ENCODE data around the gene ZIM2. TPM values are rescaled to one million over a fixed set of nuclear protein-coding genes. Genes with fewer than 3 reads are reported as not detected.

The ZIM2 gene
- total and polyA plus RNA-seq, 2 experiments from 2014 or later, result not detected

DNA sequence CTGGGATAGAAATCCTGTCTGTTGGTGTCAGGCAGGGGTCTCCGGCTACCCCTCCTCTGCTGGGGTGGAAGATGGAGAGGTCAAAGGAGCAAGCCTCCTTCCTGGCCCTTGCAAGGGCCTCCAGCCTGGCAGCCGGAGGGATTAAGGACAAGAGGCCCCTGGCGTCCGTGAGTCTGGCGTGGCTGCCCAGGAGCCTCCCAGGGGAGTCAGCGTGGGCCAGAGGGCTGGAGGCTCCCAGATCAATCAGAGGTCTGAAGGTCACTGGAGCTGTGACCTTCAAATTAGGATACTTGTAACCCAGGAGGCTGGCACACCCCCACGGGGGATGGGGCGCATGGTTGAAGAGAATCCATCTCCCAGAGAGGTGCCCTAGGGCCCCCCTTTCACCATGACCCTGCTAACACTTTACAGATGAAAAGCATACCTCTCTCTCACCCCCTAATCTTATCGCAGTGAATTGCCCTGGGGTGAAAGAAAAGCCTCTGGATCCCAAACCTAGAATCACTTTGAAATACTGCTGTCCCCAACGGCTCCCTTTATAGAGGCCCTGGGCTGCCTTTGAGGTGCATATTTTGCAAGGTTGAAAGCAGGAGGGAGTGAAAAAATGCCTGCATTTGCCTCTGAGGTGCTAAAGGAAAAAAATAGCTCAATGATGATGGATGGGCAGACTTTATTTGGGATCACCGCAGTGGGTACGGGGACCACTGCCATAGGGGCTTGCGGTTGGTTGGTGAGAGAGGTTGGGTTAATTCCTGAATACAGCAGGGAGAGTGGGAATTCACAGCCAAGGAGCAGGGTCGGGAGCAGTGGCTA lies 44.9 kb upstream of the ZIM2 start:
- no peak overlapping the region for H3K27ac Mint-ChIP-seq
- H3K27me3 Mint-ChIP-seq (ENCODE audit: insufficient read depth, low read depth, poor library complexity), result peaks cover 8% of the 10 kb centered on the region
- Histone ChIP-seq H2AFZ (no peak overlapping the region), H3K27me3 (ENCODE audit: insufficient read depth) (no peaks in the 10 kb centered on the region), H3K27ac (ENCODE audit: low read depth) (no peak overlapping the region), H3K79me2 (replicated peaks; ENCODE audit: insufficient read depth) (no peaks in the 10 kb centered on the region), H3K4me2 (no peak overlapping the region), H3K4me3 (no peak overlapping the region), H3F3A (replicated peaks; ENCODE audit: low read depth) (no peaks in the 10 kb centered on the region), H3K4me1 (ENCODE audit: insufficient read depth) (no peaks in the 10 kb centered on the region), H3K9me2 (ENCODE audit: insufficient read depth) (no peaks in the 10 kb centered on the region), H3K36me3 (ENCODE audit: insufficient read depth) (peaks cover 18% of the 10 kb centered on the region; the same call in 1 of the 2 replicates), H4K20me1 (replicated peaks; ENCODE audit: insufficient read depth) (no peaks in the 10 kb centered on the region)
- ATAC-seq (no peak), DNase-seq (ENCODE audit: low spot score) (no peak)
- no peaks in the 10 kb centered on the region for H3K4me1 Mint-ChIP-seq
- peaks cover 45% of the 10 kb centered on the region for H3K36me3 Mint-ChIP-seq (ENCODE audit: low read depth)
- no peak overlapping the region for H3K4me3 Mint-ChIP-seq
- H3K9me3 Mint-ChIP-seq, result peaks cover 96% of the 10 kb centered on the region
- TF ChIP-seq, protein P1, sequence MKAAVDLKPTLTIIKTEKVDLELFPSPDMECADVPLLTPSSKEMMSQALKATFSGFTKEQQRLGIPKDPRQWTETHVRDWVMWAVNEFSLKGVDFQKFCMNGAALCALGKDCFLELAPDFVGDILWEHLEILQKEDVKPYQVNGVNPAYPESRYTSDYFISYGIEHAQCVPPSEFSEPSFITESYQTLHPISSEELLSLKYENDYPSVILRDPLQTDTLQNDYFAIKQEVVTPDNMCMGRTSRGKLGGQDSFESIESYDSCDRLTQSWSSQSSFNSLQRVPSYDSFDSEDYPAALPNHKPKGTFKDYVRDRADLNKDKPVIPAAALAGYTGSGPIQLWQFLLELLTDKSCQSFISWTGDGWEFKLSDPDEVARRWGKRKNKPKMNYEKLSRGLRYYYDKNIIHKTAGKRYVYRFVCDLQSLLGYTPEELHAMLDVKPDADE (IDR thresholded peaks at IDR 0.05), result no peak
- TF ChIP-seq POLR2AphosphoS5 (IDR thresholded peaks at IDR 0.05; ENCODE audit: low read depth), result no peak
- TF ChIP-seq ZNF114 (CRISPR knock-in tag; IDR thresholded peaks at IDR 0.05), result no peak
- TF ChIP-seq ZNF331 (CRISPR knock-in tag; IDR thresholded peaks at IDR 0.05; ENCODE audit: low read depth), result no peak
- no peak for TF ChIP-seq JUNB (IDR thresholded peaks at IDR 0.05; ENCODE audit: unreplicated experiment)
- TF ChIP-seq, protein P2, sequence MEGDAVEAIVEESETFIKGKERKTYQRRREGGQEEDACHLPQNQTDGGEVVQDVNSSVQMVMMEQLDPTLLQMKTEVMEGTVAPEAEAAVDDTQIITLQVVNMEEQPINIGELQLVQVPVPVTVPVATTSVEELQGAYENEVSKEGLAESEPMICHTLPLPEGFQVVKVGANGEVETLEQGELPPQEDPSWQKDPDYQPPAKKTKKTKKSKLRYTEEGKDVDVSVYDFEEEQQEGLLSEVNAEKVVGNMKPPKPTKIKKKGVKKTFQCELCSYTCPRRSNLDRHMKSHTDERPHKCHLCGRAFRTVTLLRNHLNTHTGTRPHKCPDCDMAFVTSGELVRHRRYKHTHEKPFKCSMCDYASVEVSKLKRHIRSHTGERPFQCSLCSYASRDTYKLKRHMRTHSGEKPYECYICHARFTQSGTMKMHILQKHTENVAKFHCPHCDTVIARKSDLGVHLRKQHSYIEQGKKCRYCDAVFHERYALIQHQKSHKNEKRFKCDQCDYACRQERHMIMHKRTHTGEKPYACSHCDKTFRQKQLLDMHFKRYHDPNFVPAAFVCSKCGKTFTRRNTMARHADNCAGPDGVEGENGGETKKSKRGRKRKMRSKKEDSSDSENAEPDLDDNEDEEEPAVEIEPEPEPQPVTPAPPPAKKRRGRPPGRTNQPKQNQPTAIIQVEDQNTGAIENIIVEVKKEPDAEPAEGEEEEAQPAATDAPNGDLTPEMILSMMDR (conservative IDR thresholded peaks at IDR 0.05; ENCODE audit: low read depth in 2 of 2), result no peak
- TF ChIP-seq EZH2 (IDR thresholded peaks at IDR 0.05; ENCODE audit: low read depth, unreplicated experiment), result no peak
- TF ChIP-seq STAT1 (IDR thresholded peaks at IDR 0.05; ENCODE audit: unreplicated experiment), result no peak
- TF ChIP-seq, protein P3, sequence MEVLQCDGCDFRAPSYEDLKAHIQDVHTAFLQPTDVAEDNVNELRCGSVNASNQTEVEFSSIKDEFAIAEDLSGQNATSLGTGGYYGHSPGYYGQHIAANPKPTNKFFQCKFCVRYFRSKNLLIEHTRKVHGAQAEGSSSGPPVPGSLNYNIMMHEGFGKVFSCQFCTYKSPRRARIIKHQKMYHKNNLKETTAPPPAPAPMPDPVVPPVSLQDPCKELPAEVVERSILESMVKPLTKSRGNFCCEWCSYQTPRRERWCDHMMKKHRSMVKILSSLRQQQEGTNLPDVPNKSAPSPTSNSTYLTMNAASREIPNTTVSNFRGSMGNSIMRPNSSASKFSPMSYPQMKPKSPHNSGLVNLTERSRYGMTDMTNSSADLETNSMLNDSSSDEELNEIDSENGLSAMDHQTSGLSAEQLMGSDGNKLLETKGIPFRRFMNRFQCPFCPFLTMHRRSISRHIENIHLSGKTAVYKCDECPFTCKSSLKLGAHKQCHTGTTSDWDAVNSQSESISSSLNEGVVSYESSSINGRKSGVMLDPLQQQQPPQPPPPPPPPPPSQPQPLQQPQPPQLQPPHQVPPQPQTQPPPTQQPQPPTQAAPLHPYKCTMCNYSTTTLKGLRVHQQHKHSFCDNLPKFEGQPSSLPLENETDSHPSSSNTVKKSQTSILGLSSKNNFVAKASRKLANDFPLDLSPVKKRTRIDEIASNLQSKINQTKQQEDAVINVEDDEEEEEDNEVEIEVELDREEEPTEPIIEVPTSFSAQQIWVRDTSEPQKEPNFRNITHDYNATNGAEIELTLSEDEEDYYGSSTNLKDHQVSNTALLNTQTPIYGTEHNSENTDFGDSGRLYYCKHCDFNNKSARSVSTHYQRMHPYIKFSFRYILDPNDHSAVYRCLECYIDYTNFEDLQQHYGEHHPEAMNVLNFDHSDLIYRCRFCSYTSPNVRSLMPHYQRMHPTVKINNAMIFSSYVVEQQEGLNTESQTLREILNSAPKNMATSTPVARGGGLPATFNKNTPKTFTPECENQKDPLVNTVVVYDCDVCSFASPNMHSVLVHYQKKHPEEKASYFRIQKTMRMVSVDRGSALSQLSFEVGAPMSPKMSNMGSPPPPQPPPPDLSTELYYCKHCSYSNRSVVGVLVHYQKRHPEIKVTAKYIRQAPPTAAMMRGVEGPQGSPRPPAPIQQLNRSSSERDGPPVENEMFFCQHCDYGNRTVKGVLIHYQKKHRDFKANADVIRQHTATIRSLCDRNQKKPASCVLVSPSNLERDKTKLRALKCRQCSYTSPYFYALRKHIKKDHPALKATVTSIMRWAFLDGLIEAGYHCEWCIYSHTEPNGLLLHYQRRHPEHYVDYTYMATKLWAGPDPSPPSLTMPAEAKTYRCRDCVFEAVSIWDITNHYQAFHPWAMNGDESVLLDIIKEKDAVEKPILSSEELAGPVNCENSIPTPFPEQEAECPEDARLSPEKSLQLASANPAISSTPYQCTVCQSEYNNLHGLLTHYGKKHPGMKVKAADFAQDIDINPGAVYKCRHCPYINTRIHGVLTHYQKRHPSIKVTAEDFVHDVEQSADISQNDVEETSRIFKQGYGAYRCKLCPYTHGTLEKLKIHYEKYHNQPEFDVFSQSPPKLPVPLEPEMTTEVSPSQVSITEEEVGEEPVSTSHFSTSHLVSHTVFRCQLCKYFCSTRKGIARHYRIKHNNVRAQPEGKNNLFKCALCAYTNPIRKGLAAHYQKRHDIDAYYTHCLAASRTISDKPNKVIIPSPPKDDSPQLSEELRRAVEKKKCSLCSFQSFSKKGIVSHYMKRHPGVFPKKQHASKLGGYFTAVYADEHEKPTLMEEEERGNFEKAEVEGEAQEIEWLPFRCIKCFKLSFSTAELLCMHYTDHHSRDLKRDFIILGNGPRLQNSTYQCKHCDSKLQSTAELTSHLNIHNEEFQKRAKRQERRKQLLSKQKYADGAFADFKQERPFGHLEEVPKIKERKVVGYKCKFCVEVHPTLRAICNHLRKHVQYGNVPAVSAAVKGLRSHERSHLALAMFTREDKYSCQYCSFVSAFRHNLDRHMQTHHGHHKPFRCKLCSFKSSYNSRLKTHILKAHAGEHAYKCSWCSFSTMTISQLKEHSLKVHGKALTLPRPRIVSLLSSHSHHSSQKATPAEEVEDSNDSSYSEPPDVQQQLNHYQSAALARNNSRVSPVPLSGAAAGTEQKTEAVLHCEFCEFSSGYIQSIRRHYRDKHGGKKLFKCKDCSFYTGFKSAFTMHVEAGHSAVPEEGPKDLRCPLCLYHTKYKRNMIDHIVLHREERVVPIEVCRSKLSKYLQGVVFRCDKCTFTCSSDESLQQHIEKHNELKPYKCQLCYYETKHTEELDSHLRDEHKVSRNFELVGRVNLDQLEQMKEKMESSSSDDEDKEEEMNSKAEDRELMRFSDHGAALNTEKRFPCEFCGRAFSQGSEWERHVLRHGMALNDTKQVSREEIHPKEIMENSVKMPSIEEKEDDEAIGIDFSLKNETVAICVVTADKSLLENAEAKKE (CRISPR knock-in tag; IDR thresholded peaks at IDR 0.05), result no peak
- TF ChIP-seq, protein P4, sequence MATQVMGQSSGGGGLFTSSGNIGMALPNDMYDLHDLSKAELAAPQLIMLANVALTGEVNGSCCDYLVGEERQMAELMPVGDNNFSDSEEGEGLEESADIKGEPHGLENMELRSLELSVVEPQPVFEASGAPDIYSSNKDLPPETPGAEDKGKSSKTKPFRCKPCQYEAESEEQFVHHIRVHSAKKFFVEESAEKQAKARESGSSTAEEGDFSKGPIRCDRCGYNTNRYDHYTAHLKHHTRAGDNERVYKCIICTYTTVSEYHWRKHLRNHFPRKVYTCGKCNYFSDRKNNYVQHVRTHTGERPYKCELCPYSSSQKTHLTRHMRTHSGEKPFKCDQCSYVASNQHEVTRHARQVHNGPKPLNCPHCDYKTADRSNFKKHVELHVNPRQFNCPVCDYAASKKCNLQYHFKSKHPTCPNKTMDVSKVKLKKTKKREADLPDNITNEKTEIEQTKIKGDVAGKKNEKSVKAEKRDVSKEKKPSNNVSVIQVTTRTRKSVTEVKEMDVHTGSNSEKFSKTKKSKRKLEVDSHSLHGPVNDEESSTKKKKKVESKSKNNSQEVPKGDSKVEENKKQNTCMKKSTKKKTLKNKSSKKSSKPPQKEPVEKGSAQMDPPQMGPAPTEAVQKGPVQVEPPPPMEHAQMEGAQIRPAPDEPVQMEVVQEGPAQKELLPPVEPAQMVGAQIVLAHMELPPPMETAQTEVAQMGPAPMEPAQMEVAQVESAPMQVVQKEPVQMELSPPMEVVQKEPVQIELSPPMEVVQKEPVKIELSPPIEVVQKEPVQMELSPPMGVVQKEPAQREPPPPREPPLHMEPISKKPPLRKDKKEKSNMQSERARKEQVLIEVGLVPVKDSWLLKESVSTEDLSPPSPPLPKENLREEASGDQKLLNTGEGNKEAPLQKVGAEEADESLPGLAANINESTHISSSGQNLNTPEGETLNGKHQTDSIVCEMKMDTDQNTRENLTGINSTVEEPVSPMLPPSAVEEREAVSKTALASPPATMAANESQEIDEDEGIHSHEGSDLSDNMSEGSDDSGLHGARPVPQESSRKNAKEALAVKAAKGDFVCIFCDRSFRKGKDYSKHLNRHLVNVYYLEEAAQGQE (IDR thresholded peaks at IDR 0.05; ENCODE audit: unreplicated experiment), result no peak
